H1 (cell line): ENCODE results near the gene CIAO3. TPM values are rescaled to one million over a fixed set of nuclear protein-coding genes. Genes with fewer than 3 reads are reported as not detected.

Source experiments
- BACH1 ChIP-seq: IDR thresholded peaks from 2 replicates; pipeline ENCODE4 v1.6.1; 2012; ENCODE audit warnings: low read length, improper control_type of control experiment
- CHD1 ChIP-seq: IDR thresholded peaks from 2 replicates; pipeline ENCODE4 v1.6.1; 2012; ENCODE audit warnings: low read depth, low read length, improper control_type of control experiment
- EP300 ChIP-seq, 2 experiments: IDR thresholded peaks; 1 replicate in 1 of 2; 2 replicates in 1 of 2; pipeline ENCODE4 v1.6.1; 2011 to 2012; ENCODE audit warnings: low read depth in 2 of 2, low read length in 2 of 2, mild to moderate bottlenecking in 2 of 2, borderline replicate concordance in 1 of 2, inconsistent platforms in 1 of 2, moderate library complexity in 1 of 2
- JUN ChIP-seq: IDR thresholded peaks from 2 replicates; pipeline ENCODE4 v1.6.1; 2011; ENCODE audit warnings: low read depth, mild to moderate bottlenecking, improper control_type of control experiment, low read length
- MAFK ChIP-seq: IDR thresholded peaks from 2 replicates; pipeline ENCODE4 v1.6.1; 2012; ENCODE audit warnings: low read depth, mild to moderate bottlenecking, improper control_type of control experiment, low read length
- RAD21 ChIP-seq, 2 experiments: IDR thresholded peaks in 1 of 2; conservative IDR thresholded peaks in 1 of 2; 2 replicates each; pipeline ENCODE4 v1.6.1; 2011; ENCODE audit warnings: low read depth in 2 of 2, low read length in 2 of 2, improper control_type of control experiment in 1 of 2, inconsistent platforms in 1 of 2, mild to moderate bottlenecking in 1 of 2, moderate library complexity in 1 of 2
- RBBP5 ChIP-seq: IDR thresholded peaks from 2 replicates; pipeline ENCODE4 v1.7.1; 2012; ENCODE audit warnings: low read depth, mild to moderate bottlenecking, inconsistent platforms, low read length, moderate library complexity, borderline replicate concordance
- YY1 ChIP-seq: IDR thresholded peaks from 2 replicates; pipeline ENCODE4 v1.6.1; 2011; ENCODE audit warnings: low read depth, mild to moderate bottlenecking, low read length
- ZNF274 ChIP-seq: IDR thresholded peaks from 2 replicates; pipeline ENCODE4 v1.7.0; 2012; ENCODE audit warnings: low read length, borderline replicate concordance; ENCODE audit errors: extremely low read depth
- polyA plus RNA-seq, 7 experiments: library from polyadenylated mRNA; depleted of rRNA in 3 of 7; stranded (reverse) in 5 of 7; unstranded in 2 of 7; fragments of >200 nt in 5 of 7; fragments of 200-250 nt in 2 of 7; gene quantifications; 1 replicate in 5 of 7; 2 replicates in 1 of 7; 4 replicates in 1 of 7; pipeline versions ENCODE4 v1.2.1 to v1.2.3, GENCODE V29; 2011 to 2013; ENCODE audit warnings: missing spikeins in 2 of 7, mixed read lengths in 2 of 7
- total RNA-seq: library from RNA; stranded (reverse); fragmentation: NEBNext Ultra II Directional; extraction: Animal tissue kit (Norgen Biotek cat#: 25700); gene quantifications from 2 replicates; pipeline ENCODE4 v1.2.1, GENCODE V29; 2021
- TF ChIP-seq, protein P1 (sequence below), 3 experiments: IDR thresholded peaks; 1 replicate in 2 of 3; 2 replicates in 1 of 3; pipeline versions ENCODE4 v1.5.1 to v1.6.1; 2011; ENCODE audit warnings: low read length in 3 of 3, mild to moderate bottlenecking in 3 of 3, inconsistent platforms in 2 of 3, low read depth in 1 of 3, moderate library complexity in 1 of 3; ENCODE audit not compliant: insufficient read depth in 1 of 3; ENCODE audit errors: control extremely low read depth in 1 of 3
- TF ChIP-seq, protein P2 (sequence below): IDR thresholded peaks from 2 replicates; pipeline ENCODE4 v1.6.1; 2012; ENCODE audit warnings: inconsistent platforms

The CIAO3 gene
- total and polyA plus RNA-seq, 2 of the 8 experiments (the other 6 are each of a cell fraction or from before 2014, with no cell fraction given): 20.0 to 20.4 TPM

GRCh38 chr16:700684-701584 lies 39.9 kb downstream of the CIAO3 start (continued):
- TF ChIP-seq EP300 (IDR thresholded peaks at IDR 0.05; ENCODE audit: borderline replicate concordance in 1 of 2, low read depth in 2 of 2, low read length in 2 of 2): no peak
- no peak for TF ChIP-seq YY1
- TF ChIP-seq ZNF274: no peak
- TF ChIP-seq MAFK: no peak
- TF ChIP-seq BACH1: no peak
- no peak for TF ChIP-seq JUN
- TF ChIP-seq, protein P1, sequence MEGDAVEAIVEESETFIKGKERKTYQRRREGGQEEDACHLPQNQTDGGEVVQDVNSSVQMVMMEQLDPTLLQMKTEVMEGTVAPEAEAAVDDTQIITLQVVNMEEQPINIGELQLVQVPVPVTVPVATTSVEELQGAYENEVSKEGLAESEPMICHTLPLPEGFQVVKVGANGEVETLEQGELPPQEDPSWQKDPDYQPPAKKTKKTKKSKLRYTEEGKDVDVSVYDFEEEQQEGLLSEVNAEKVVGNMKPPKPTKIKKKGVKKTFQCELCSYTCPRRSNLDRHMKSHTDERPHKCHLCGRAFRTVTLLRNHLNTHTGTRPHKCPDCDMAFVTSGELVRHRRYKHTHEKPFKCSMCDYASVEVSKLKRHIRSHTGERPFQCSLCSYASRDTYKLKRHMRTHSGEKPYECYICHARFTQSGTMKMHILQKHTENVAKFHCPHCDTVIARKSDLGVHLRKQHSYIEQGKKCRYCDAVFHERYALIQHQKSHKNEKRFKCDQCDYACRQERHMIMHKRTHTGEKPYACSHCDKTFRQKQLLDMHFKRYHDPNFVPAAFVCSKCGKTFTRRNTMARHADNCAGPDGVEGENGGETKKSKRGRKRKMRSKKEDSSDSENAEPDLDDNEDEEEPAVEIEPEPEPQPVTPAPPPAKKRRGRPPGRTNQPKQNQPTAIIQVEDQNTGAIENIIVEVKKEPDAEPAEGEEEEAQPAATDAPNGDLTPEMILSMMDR (IDR thresholded peaks at IDR 0.05; ENCODE audit: control extremely low read depth in 1 of 3, insufficient read depth in 1 of 3, low read depth in 1 of 3, low read length in 3 of 3): 0 out of 4 replicates have a peak, but pooled peaks of 1 of the 3 experiments have one; percentile 3
- TF ChIP-seq, protein P2, sequence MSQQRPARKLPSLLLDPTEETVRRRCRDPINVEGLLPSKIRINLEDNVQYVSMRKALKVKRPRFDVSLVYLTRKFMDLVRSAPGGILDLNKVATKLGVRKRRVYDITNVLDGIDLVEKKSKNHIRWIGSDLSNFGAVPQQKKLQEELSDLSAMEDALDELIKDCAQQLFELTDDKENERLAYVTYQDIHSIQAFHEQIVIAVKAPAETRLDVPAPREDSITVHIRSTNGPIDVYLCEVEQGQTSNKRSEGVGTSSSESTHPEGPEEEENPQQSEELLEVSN: peak; percentile 44; the same call in 1 of the 2 replicates
- no peak for TF ChIP-seq RBBP5
- no peak for TF ChIP-seq CHD1
- peak in 1 of 2 experiments; percentile 1; a peak in 1 of 4 replicates for TF ChIP-seq RAD21 (IDR thresholded peaks at IDR 0.05 in 1 of 2, conservative IDR thresholded peaks at IDR 0.05 in 1 of 2; ENCODE audit: low read depth in 2 of 2, low read length in 2 of 2)
